ENCODE measurements around the gene HAPLN3.

DNA sequence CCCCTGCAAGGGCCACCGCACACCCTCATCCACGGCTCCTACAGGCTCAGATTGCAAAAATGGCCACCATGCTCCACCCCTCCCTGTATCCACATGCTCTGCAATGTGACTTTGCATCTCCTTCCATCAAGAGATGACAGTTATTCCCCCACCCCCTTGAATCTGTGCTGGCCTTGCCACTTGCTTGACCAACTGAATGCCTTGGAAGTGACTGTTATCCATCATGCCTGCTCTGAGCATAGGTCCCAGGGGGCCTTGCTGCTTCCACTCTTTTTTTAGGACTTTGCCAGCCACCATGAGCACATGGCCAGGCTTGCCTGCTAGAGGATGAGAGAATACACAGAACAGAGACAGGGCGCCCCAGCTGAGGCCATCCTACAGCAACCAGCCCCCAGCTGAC lies 13.6 kb downstream of the HAPLN3 start:
- TF ChIP-seq POLR2A (IDR thresholded peaks at IDR 0.05), result no peak
- TF ChIP-seq, protein P1, sequence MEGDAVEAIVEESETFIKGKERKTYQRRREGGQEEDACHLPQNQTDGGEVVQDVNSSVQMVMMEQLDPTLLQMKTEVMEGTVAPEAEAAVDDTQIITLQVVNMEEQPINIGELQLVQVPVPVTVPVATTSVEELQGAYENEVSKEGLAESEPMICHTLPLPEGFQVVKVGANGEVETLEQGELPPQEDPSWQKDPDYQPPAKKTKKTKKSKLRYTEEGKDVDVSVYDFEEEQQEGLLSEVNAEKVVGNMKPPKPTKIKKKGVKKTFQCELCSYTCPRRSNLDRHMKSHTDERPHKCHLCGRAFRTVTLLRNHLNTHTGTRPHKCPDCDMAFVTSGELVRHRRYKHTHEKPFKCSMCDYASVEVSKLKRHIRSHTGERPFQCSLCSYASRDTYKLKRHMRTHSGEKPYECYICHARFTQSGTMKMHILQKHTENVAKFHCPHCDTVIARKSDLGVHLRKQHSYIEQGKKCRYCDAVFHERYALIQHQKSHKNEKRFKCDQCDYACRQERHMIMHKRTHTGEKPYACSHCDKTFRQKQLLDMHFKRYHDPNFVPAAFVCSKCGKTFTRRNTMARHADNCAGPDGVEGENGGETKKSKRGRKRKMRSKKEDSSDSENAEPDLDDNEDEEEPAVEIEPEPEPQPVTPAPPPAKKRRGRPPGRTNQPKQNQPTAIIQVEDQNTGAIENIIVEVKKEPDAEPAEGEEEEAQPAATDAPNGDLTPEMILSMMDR (IDR thresholded peaks at IDR 0.05), result no peak
